Measurements from ENCODE around the gene CCL17. TPM values are rescaled to one million over a fixed set of nuclear protein-coding genes. Genes with fewer than 3 reads are reported as not detected.
A peak's percentile ranks its signal among the peaks of the same experiment; 100 is the strongest.

Gene CCL17
- total RNA-seq, 1 experiment from 2014 or later, result not detected

GRCh38 chr16:57401943-57402640 is 2.5 kb upstream of the CCL17 start:
- DNase-seq (ENCODE audit: low read depth, low spot score), result no peak
- intact Hi-C loops (cut with micrococcal nuclease; ENCODE audit: unreplicated experiment) (no loop called here), in situ Hi-C loops (cut with HindIII; ENCODE audit: low pct_unique_long_range_greater_than_20kb, low sequenced_read_pairs) (no loop called here)
- Histone ChIP-seq H3K4me1 (ENCODE audit: control insufficient read depth, insufficient read depth, low read length) (no peaks in the 10 kb centered on the region), H3K4me3 (ENCODE audit: low read depth in 2 of 2, low read length in 2 of 2) (no peak overlapping the region), H3K9me3 (ENCODE audit: control insufficient read depth, insufficient read depth, low read depth, low read length) (no peaks in the 10 kb centered on the region), H3K27me3 (ENCODE audit: control insufficient read depth, insufficient read depth, low read length) (no peaks in the 10 kb centered on the region), H3K27ac (ENCODE audit: low read length) (no peak overlapping the region), H3K36me3 (ENCODE audit: control insufficient read depth, insufficient read depth, low read length) (no peaks in the 10 kb centered on the region)
- no peak for TF ChIP-seq TCF7L2 (IDR thresholded peaks at IDR 0.05; ENCODE audit: low read depth, low read length)
- peak; percentile 67 to 74 for TF ChIP-seq REST (IDR thresholded peaks at IDR 0.05; ENCODE audit: insufficient read depth in 1 of 2, low read depth in 2 of 2, low read length in 1 of 2)
- BruUV-seq (replicated peaks), result no TSS peak
- ATAC-seq, result no peak
- ChIA-PET POLR2A (interaction anchor here (0.6 kb wide), 2 partner anchors 36 to 111 kb away, joined by 3 to 7 read pairs; no protein-coding TSS in a partner anchor), CTCF (interaction anchor here (0.5 kb wide), 1 partner anchor 135 kb away, joined by 5 read pairs; no protein-coding TSS in a partner anchor)

GRCh38 chr16:57405097-57405496 is 530 bp downstream of the CCL17 start:
- H3K36me3 ChIP-seq (ENCODE audit: control insufficient read depth, insufficient read depth, low read length), result no peaks in the 10 kb centered on the region
- no TSS peak for BruUV-seq (replicated peaks)
- intact Hi-C loops (cut with micrococcal nuclease; ENCODE audit: unreplicated experiment) (no loop called here), in situ Hi-C loops (cut with HindIII; ENCODE audit: low pct_unique_long_range_greater_than_20kb, low sequenced_read_pairs) (no loop called here)
- POLR2A ChIA-PET, result no interaction called here
- TF ChIP-seq TCF7L2 (IDR thresholded peaks at IDR 0.05; ENCODE audit: low read depth, low read length) (no peak), REST (IDR thresholded peaks at IDR 0.05; ENCODE audit: insufficient read depth in 1 of 2, low read depth in 2 of 2, low read length in 1 of 2) (no peak), SIN3A (IDR thresholded peaks at IDR 0.05; ENCODE audit: borderline replicate concordance, insufficient read depth, low read depth, low read length) (no peak), POLR2AphosphoS5 (IDR thresholded peaks at IDR 0.05; ENCODE audit: low read depth, low read length) (no peak), CTCF (IDR thresholded peaks at IDR 0.05) (no peak)
- no peaks in the 10 kb centered on the region for H3K9me3 ChIP-seq (ENCODE audit: control insufficient read depth, insufficient read depth, low read depth, low read length)
- H3K4me1 ChIP-seq (ENCODE audit: control insufficient read depth, insufficient read depth, low read length), result no peaks in the 10 kb centered on the region
- no peak overlapping the region for H3K4me3 ChIP-seq (ENCODE audit: low read depth in 2 of 2, low read length in 2 of 2)
- H3K27me3 ChIP-seq (ENCODE audit: control insufficient read depth, insufficient read depth, low read length), result no peaks in the 10 kb centered on the region
- no peak for ATAC-seq
- CTCF ChIA-PET, result no interaction called here
- H3K27ac ChIP-seq (ENCODE audit: low read length), result no peak overlapping the region
- DNase-seq (ENCODE audit: low read depth, low spot score), result no peak

Data from Panc1 (cell line).